CD4-positive, alpha-beta T cell treated with Interleukin-15 for 4 hours (primary cell): ENCODE results near the gene EDC4.

Experiments
- DNase-seq: peaks from one replicate; pipeline ENCODE4 v3.0.0-alpha.2; 2020; ENCODE audit warnings: low spot score

The EDC4 gene

GRCh38 chr16:67879936-67880335, 7.1 kb downstream of the EDC4 start:
- DNase-seq = no peak

- no peak for DNase-seq
Measured at GRCh38 chr16:67880584-67880983, 7.7 kb downstream of the EDC4 start.

DNA sequence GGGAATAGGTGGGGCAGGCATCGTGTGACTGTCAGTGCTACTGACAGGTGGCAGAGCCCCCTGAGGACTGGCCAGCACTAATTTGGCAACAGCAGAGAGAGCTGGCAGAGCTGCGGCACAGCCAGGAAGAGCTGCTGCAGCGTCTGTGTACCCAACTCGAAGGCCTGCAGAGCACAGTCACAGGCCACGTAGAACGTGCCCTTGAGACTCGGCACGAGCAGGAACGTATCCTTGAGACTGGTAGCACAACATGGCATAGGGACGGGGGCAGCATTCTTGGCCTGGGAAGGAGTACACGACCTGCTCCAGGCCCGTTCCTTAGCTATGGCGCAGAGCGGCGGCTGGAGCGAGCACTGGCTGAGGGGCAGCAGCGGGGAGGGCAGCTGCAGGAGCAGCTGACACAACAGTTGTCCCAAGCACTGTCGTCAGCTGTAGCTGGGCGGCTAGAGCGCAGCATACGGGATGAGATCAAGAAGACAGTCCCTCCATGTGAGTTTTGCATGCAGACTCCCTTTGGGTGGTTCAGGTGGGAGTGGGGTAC, 8.8 kb downstream of the EDC4 start:
- DNase-seq = no peak

DNA sequence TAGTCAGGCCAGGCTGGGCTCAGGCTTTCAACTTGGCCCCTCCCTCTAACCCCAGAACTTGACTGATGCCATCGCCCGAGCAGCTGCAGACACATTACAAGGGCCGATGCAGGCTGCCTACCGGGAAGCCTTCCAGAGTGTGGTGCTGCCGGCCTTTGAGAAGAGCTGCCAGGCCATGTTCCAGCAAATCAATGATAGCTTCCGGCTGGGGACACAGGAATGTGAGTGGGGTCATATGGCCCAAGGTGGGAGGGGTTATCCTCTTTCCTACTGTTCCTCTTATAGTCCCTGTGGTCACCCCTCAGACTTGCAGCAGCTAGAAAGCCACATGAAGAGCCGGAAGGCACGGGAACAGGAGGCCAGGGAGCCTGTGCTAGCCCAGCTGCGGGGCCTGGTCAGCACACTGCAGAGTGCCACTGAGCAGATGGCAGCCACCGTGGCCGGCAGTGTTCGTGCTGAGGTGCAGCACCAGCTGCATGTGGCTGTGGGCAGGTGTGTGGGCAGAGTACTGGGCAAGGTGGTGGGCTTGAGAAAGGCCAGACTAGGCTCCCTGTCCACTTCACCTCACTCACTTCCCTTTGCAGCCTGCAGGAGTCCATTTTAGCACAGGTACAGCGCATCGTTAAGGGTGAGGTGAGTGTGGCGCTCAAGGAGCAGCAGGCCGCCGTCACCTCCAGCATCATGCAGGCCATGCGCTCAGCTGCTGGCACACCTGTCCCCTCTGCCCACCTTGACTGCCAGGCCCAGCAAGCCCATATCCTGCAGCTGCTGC, 9.7 kb downstream of the EDC4 start:
- DNase-seq = no peak

DNA sequence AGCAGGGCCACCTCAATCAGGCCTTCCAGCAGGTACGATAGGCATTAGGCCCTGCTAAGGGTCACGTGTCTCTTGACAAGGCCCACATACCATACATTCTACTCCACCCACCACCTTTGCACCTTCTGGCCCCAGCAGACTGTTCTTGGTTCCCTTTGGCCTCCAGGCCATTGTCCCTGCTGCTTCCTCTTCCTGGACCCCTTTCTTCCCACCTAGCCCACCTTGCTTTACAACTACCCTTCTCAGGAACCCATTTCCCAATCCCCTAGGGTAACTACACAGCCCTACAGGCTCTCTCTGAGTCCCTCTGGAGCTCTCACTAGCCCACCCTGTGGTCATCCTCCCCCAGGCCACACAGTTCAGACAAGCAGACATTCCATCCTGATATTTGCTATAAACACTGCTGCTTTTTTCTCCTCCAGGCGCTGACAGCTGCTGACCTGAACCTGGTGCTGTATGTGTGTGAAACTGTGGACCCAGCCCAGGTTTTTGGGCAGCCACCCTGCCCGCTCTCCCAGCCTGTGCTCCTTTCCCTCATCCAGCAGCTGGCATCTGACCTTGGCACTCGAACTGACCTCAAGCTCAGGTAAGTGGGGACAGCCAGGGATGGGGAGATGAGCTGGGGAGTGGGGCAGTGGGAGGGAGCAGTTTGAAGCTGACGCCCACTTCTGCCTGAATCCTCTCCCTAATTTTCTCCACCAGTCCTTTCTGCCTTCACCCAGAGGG, 10.5 kb downstream of the EDC4 start:
- no peak for DNase-seq

GRCh38 chr16:67883872-67884261, 11.0 kb downstream of the EDC4 start:
- DNase-seq = peak; percentile 70

GRCh38 chr16:67884684-67885083, 11.8 kb downstream of the EDC4 start, which contains the start of gene NRN1L:
NRN1L (plus strand) TSS chr16:67884885; CDS start chr16:67884904, 19 bp downstream.
- no peak for DNase-seq

GRCh38 chr16:67885545-67885944, 12.7 kb downstream of the EDC4 start:
- no peak for DNase-seq

DNA sequence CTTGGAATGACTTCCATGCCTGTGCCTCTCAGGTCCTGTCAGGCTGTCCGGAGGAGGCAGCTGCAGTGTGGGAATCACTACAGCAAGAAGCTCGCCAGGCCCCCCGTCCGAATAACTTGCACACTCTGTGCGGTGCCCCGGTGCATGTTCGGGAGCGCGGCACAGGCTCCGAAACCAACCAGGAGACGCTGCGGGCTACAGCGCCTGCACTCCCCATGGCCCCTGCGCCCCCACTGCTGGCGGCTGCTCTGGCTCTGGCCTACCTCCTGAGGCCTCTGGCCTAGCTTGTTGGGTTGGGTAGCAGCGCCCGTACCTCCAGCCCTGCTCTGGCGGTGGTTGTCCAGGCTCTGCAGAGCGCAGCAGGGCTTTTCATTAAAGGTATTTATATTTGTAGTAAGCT, 13.1 kb downstream of the EDC4 start:
- DNase-seq = no peak

DNA sequence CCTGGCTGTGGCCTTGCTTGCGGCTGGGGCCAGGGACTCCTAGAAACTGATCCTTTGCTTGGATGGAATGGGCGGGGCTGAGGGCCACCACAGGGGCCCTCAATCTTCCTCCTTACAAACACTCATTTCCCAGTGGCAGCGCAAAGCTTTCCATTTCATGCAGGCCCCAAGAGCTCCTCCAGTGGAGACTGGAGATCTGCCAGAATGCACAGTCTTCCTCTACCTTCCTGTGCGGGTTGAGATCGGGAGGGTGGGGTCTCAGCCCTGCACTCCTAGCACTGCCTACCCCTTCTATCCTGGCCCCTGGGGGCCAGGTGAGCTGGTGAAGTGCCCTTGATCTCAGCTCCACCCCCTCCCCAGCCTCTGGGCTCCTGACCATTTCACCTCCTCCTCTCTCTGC, 13.5 kb downstream of the EDC4 start:
- no peak for DNase-seq

GRCh38 chr16:67888331-67888730, 15.5 kb downstream of the EDC4 start:
- DNase-seq = no peak

- DNase-seq = no peak
Measured at GRCh38 chr16:67892375-67892774, 19.5 kb downstream of the EDC4 start.

GRCh38 chr16:67892899-67893742, 20.3 kb downstream of the EDC4 start, which contains the start of gene PSKH1:
PSKH1 (plus strand) TSS chr16:67893254; CDS start chr16:67908750, 15,496 bp downstream.
- peak; percentile 92 for DNase-seq

GRCh38 chr16:67893743-67894399, 21.0 kb downstream of the EDC4 start:
- no peak for DNase-seq

- no peak for DNase-seq
Measured at GRCh38 chr16:67897231-67897630, 24.4 kb downstream of the EDC4 start.

DNA sequence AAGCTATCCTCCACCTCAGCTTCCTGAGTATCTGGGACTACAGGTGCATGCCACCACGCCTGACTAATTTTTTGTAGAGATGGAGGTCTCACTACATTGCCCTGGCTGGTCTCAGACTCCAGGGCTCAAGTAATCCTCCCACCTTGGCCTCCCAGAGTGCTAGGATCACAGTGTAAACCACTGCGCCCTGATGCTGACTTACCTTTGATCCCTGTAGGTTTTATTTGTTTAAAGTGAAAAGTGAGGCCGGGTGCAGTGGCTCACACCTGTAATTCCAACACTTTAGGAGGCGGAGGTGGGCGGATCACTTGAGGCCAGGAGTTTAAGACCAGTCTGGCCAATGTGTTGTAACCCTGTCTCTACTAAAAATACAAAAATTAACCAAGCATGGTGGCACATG, 28.9 kb downstream of the EDC4 start:
- DNase-seq = no peak

DNA sequence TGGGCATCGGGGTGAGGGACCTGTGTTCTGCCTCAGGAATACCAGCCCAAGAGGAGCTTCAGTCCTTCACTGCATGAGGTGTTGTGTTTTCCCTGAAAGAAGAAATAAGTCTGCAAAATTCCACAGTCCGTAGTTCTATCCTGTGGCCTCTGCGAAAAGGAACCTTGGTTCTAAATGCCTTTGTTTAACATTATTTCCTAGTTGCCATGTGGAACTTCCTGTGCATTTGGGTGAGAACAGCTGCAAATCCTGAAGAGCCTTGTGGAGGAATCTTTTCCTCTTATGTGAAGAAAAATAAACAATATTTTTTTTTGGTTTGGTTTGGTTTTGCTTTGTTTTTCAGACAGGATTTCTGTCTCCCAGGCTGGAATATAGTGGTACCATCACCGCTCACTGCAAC, 30.0 kb downstream of the EDC4 start:
- no peak for DNase-seq

- no peak for DNase-seq
Measured at GRCh38 chr16:67907397-67908180, 34.7 kb downstream of the EDC4 start.

- DNase-seq = no peak
Measured at GRCh38 chr16:67909056-67909742, 36.3 kb downstream of the EDC4 start.

- DNase-seq = no peak
Measured at GRCh38 chr16:67910158-67910557, 37.3 kb downstream of the EDC4 start.
